Measurements from ENCODE around the gene ARSI. TPM values are rescaled to one million over a fixed set of nuclear protein-coding genes. Genes with fewer than 3 reads are reported as not detected.
"Not testable (repeated sequence)": the region's sequence is repeated elsewhere in the genome, so short reads cannot be mapped to it uniquely, and the experiment has no call there.

ARSI gene
- total RNA-seq, 1 donor, result 1.5 TPM

DNA sequence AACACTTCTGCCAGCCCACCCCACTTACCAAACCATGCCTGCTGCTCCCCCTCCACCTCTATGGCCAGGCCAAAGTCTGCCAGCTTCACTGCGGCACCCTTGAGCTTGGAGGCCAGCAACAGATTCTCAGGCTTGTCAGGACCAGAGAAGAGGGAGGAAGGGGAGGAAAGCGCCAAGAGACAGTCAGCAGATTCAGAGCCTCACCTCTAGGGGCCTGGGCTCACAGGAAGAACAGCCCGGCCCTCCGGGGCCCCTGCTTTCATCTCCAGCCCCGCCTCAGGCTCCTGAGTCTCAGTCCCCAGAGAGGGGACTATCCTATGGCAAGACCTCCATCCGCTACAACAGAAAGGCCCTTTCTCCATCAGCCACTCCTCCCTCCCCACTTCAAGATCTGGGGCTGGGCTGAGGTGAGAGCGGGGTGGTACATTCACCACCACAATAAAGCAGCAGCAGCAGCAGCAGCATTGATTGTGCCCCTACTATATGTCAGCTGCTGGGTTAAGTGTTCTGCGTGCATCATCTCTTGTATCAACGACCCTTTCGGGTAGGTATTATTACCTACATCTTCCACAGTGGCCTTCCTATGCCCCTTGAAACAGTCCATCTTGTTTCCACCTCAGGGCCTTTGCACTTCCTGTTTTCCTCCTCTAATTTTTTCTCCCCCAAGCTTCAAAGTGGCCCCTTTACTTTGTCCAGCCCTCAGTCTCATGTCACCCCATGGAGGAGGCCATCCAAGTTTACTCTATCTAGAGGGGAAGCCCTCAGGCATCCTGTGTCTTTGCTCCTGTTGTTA, 49.1 kb downstream of the ARSI start:
- H3K4me3 ChIP-seq (ENCODE audit: low read depth, low read length), result no peak overlapping the region
- no peak for DNase-seq (ENCODE audit: low read depth)
- TF ChIP-seq, protein P1, sequence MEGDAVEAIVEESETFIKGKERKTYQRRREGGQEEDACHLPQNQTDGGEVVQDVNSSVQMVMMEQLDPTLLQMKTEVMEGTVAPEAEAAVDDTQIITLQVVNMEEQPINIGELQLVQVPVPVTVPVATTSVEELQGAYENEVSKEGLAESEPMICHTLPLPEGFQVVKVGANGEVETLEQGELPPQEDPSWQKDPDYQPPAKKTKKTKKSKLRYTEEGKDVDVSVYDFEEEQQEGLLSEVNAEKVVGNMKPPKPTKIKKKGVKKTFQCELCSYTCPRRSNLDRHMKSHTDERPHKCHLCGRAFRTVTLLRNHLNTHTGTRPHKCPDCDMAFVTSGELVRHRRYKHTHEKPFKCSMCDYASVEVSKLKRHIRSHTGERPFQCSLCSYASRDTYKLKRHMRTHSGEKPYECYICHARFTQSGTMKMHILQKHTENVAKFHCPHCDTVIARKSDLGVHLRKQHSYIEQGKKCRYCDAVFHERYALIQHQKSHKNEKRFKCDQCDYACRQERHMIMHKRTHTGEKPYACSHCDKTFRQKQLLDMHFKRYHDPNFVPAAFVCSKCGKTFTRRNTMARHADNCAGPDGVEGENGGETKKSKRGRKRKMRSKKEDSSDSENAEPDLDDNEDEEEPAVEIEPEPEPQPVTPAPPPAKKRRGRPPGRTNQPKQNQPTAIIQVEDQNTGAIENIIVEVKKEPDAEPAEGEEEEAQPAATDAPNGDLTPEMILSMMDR (IDR thresholded peaks at IDR 0.05; ENCODE audit: insufficient read depth, low read length), result no peak

GRCh38 chr5:150252489-150252888, 50.2 kb downstream of the ARSI start:
- DNase-seq (ENCODE audit: low read depth), result no peak
- no peak overlapping the region for H3K4me3 ChIP-seq (ENCODE audit: low read depth, low read length)
- TF ChIP-seq, protein P1 (IDR thresholded peaks at IDR 0.05; ENCODE audit: insufficient read depth, low read length), result no peak

DNA sequence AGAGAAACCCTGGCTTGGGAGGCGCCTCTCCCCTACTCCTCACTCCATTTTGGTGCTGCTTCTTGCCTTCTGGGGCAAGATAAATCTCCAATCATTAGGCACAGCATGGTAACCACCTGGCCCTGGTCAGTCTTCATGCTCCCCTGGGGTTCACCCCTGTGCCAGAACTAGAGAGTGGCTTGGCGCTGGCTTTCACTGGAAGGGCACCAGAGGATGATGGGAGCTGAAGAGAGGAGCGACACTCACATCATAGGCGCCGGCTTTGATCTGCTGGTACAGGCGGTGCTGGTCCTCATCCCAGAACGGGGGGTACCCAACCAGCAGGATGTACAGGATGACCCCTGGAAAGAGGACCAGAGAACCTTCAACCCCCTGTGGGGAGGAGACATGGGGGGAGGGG, 51.2 kb downstream of the ARSI start:
- H3K4me3 ChIP-seq (ENCODE audit: low read depth, low read length), result no peak overlapping the region
- TF ChIP-seq, protein P1 (IDR thresholded peaks at IDR 0.05; ENCODE audit: insufficient read depth, low read length), result no peak
- DNase-seq (ENCODE audit: low read depth), result no peak

GRCh38 chr5:150249744-150250143, 53.0 kb downstream of the ARSI start:
- TF ChIP-seq, protein P1 (IDR thresholded peaks at IDR 0.05; ENCODE audit: insufficient read depth, low read length), result no peak
- no peak for DNase-seq (ENCODE audit: low read depth)

GRCh38 chr5:150248946-150249345, 53.8 kb downstream of the ARSI start:
- DNase-seq (ENCODE audit: low read depth), result no peak
- H3K4me3 ChIP-seq (ENCODE audit: low read depth, low read length), result no peak overlapping the region
- TF ChIP-seq, protein P1 (IDR thresholded peaks at IDR 0.05; ENCODE audit: insufficient read depth, low read length), result no peak

More at GRCh38 chr5:150249744-150250143, 53.0 kb downstream of the ARSI start:
- no peak overlapping the region for H3K4me3 ChIP-seq (ENCODE audit: low read depth, low read length)

- not testable (repeated sequence) for H3K4me3 ChIP-seq (ENCODE audit: low read depth, low read length); DNase-seq (ENCODE audit: low read depth)
These were observed 54.2 kb downstream of the ARSI start for GRCh38 chr5:150248493-150248892.

DNA sequence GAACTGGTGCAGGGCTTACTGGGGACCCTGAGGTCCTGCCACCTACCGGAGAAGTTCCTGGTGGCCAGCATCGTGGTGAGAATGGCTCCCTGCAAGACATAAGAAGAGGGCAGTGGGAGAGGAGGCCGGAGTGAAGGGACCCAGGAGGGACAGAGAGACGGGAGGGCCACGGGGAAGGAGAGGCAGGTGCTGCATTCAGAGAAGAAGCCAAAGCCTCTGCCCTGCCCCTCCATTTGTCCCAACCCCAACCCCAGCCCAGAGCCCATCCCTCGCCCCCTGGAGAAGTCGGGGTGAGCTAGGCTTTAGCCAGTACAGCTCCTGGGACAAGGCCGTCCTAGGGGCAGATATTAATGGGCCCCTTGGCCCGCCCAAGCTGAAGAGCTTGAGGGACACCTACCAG, 55.0 kb downstream of the ARSI start:
- no peak overlapping the region for H3K4me3 ChIP-seq (ENCODE audit: low read depth, low read length)
- DNase-seq (ENCODE audit: low read depth), result no peak
- TF ChIP-seq, protein P1 (IDR thresholded peaks at IDR 0.05; ENCODE audit: insufficient read depth, low read length), result no peak
